MM.1S (cell line): ENCODE results near the gene EDC3.
A peak's percentile ranks its signal among the peaks of the same experiment; 100 is the strongest.
"Not testable (repeated sequence)": the region's sequence is repeated elsewhere in the genome, so short reads cannot be mapped to it uniquely, and the experiment has no call there.

Experiments
- DNase-seq: peaks from one replicate; pipeline ENCODE4 v3.0.0-alpha.2; 2015
- H2AFZ ChIP-seq: fragments of 300-600 bp; sonication (generic); 2 replicates; pipeline ENCODE4 v1.6.0; 2016; ENCODE audit warnings: antibody characterized with exemption, low read length
- H3F3A ChIP-seq: fragments of 300-600 bp; sonication (generic); 2 replicates; pipeline ENCODE4 v1.6.1; 2016; ENCODE audit warnings: mild to moderate bottlenecking, antibody characterized with exemption, low read length, moderate library complexity, mixed read lengths; ENCODE audit not compliant: insufficient read depth
- H3K27ac ChIP-seq: fragments of 300-600 bp; sonication (generic); 2 replicates; pipeline ENCODE4 v1.5.1; 2016; ENCODE audit warnings: mild to moderate bottlenecking, low read length
- H3K27me3 ChIP-seq: fragments of 300-600 bp; sonication (generic); replicated peaks from 2 replicates; pipeline ENCODE4 v1.6.0; 2016; ENCODE audit warnings: low read length; ENCODE audit not compliant: insufficient read depth
- H3K36me3 ChIP-seq: fragments of 300-600 bp; sonication (generic); replicated peaks from 2 replicates; pipeline ENCODE4 v1.6.1; 2016; ENCODE audit warnings: mild to moderate bottlenecking, low read length, mixed read lengths; ENCODE audit not compliant: insufficient read depth
- H3K4me1 ChIP-seq: fragments of 300-600 bp; sonication (generic); 2 replicates; pipeline ENCODE4 v1.6.1; 2016; ENCODE audit warnings: low read length, mixed read lengths
- H3K4me2 ChIP-seq: fragments of 300-600 bp; sonication (generic); 2 replicates; pipeline ENCODE4 v1.6.0; 2016; ENCODE audit warnings: low read depth, low read length
- H3K4me3 ChIP-seq: fragments of 300-600 bp; sonication (generic); 2 replicates; pipeline ENCODE4 v1.5.1; 2016; ENCODE audit warnings: low read length, mixed read lengths
- H3K79me2 ChIP-seq: fragments of 300-600 bp; sonication (generic); 2 replicates; pipeline ENCODE4 v1.6.1; 2016; ENCODE audit warnings: mixed run types, low read length, mixed read lengths
- H3K9ac ChIP-seq: fragments of 300-600 bp; sonication (generic); 2 replicates; pipeline ENCODE4 v1.6.1; 2016; ENCODE audit warnings: low read length, mixed read lengths
- H3K9me2 ChIP-seq: fragments of 300-600 bp; sonication (generic); replicated peaks from 2 replicates; pipeline ENCODE4 v1.6.1; 2016; ENCODE audit warnings: mild to moderate bottlenecking, low read length, mixed read lengths; ENCODE audit not compliant: insufficient read depth
- H3K9me3 ChIP-seq: fragments of 300-600 bp; sonication (generic); replicated peaks from 2 replicates; pipeline ENCODE4 v1.6.1; 2016; ENCODE audit warnings: mild to moderate bottlenecking, low read length, mixed read lengths; ENCODE audit not compliant: insufficient read depth
- H4K20me1 ChIP-seq: fragments of 300-600 bp; sonication (generic); 2 replicates; pipeline ENCODE4 v1.6.1; 2016; ENCODE audit warnings: mild to moderate bottlenecking, low read length, moderate library complexity, mixed read lengths; ENCODE audit not compliant: insufficient read depth
- CTCF ChIP-seq: fragments of 300-600 bp; sonication (generic); IDR thresholded peaks from 2 replicates; pipeline ENCODE4 v1.5.1; 2016; ENCODE audit warnings: antibody characterized with exemption, low read length, mixed read lengths
- EZH2 ChIP-seq: fragments of 300-600 bp; sonication (generic); optimal IDR thresholded peaks from 2 replicates; pipeline ENCODE3; 2017; ENCODE audit warnings: low read depth, mild to moderate bottlenecking, antibody characterized with exemption, low read length, mixed read lengths
- EZH2phosphoT487 ChIP-seq: fragments of 300-600 bp; sonication (generic); IDR thresholded peaks from 2 replicates; pipeline ENCODE4 v1.6.1; 2018; ENCODE audit warnings: antibody characterized with exemption, low read length

Gene EDC3

GRCh38 chr15:74599156-74599555, 96.7 kb downstream of the EDC3 start:
- H3K27me3 ChIP-seq: no peaks in the 10 kb centered on the region
- DNase-seq: no peak
- H3K9ac ChIP-seq: no peak overlapping the region; the same call in 1 of the 2 replicates
- H3K4me3 ChIP-seq: peak overlapping the region; percentile 72; the same call in 1 of the 2 replicates
- no peaks in the 10 kb centered on the region for H4K20me1 ChIP-seq
- no peaks in the 10 kb centered on the region for H3K9me3 ChIP-seq
- TF ChIP-seq CTCF: no peak
- H2AFZ ChIP-seq: no peak overlapping the region
- peaks cover 4% of the 10 kb centered on the region for H3K4me1 ChIP-seq
- H3K27ac ChIP-seq: no peak overlapping the region
- peaks cover 16% of the 10 kb centered on the region for H3K79me2 ChIP-seq
- no peaks in the 10 kb centered on the region for H3K9me2 ChIP-seq
- peaks cover 10% of the 10 kb centered on the region for H3F3A ChIP-seq
- H3K36me3 ChIP-seq: no peaks in the 10 kb centered on the region
- peak overlapping the region; percentile 71 for H3K4me2 ChIP-seq

DNA sequence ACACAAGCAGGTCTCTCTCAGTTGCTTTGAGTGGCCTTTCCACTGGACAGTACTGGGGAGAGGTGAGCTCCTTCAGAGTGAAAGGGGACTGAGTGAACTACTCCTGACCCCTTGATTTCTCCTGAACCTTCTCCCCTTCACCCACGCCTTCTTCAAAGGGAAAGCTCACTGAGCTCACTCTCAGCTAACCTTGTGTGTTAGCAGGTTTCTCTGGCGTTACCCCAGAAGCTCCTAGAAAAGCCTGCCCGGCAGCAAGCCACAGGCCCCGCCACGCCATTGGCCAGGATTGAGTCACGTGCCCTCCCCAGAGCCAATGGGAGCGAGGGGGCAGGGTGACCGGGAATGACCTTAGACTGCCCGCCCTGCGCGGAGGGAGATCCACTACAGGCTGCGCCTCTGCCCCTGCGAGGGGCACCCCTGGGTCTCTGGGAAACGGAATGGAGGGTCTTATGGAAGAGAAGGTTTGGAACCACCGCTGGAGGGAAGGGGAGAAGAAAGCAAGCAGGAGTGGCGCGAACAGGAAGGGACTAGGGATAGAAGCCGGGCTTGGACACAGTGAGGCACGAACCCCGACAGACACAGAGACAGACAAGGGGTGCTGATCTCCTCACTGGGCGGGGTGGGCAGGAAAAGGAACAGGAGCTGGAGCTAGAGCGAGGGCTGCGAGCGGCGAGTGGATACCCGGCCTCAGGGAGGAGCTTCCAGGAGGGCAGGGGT, 97.5 kb downstream of the EDC3 start:
- peak overlapping the region; percentile 58; the same call in 1 of the 2 replicates for H3K27ac ChIP-seq
- no peaks in the 10 kb centered on the region for H3K36me3 ChIP-seq
- peak overlapping the region; percentile 26; the same call in 1 of the 2 replicates for H2AFZ ChIP-seq
- H3K9ac ChIP-seq: peak overlapping the region; percentile 60; the same call in 1 of the 2 replicates
- TF ChIP-seq CTCF (no peak), EZH2 (no peak), EZH2phosphoT487 (no peak)
- no peaks in the 10 kb centered on the region for H4K20me1 ChIP-seq
- peak; percentile 93 for DNase-seq
- no peaks in the 10 kb centered on the region for H3K9me2 ChIP-seq
- no peaks in the 10 kb centered on the region for H3K9me3 ChIP-seq
- H3K4me3 ChIP-seq: peak overlapping the region; percentile 72
- H3K4me2 ChIP-seq: peak overlapping the region; percentile 71
- H3K27me3 ChIP-seq: no peaks in the 10 kb centered on the region
- H3K4me1 ChIP-seq: peaks cover 4% of the 10 kb centered on the region
- peaks cover 10% of the 10 kb centered on the region for H3F3A ChIP-seq
- H3K79me2 ChIP-seq: peaks cover 16% of the 10 kb centered on the region

DNA sequence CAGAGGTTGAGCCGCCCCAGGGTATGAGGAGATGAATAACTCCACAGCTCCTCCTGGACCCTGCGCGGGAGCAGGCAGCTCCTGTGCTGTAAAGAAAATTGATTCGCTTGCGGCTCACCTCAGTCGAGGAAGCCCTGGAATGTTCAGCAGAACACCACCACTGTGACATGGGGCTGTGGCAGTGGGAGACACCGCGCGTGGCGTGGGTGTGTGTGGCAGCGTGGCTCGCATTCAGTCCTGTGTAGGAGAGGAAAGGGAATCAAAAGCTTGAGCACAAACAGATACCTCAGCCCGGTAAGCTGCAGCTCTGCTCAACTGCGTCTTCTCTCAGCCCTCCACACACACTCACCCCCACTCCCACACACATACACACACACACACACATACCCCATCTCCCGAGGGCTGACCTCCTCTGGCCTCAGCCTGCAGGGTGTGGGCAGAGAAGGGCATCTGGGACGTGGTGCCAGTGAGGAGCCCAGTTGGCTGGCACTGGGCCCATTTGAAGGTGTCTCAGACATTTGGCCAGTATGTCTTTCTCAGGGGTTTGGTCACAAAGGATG, 98.6 kb downstream of the EDC3 start:
- H3K9me2 ChIP-seq, H3K27ac ChIP-seq, H3K36me3 ChIP-seq, H3K4me1 ChIP-seq, H4K20me1 ChIP-seq, H3K4me2 ChIP-seq, H3K4me3 ChIP-seq, DNase-seq, H3K9ac ChIP-seq, H3K9me3 ChIP-seq, H2AFZ ChIP-seq, H3K27me3 ChIP-seq: not testable (repeated sequence)
- peaks cover 22% of the 10 kb centered on the region for H3K79me2 ChIP-seq
- peaks cover 10% of the 10 kb centered on the region for H3F3A ChIP-seq

GRCh38 chr15:74596736-74597135, 99.1 kb downstream of the EDC3 start:
- H2AFZ ChIP-seq, H3K9me3 ChIP-seq, H4K20me1 ChIP-seq, H3K27me3 ChIP-seq, H3K4me2 ChIP-seq, H3K9me2 ChIP-seq, H3K4me3 ChIP-seq, H3K9ac ChIP-seq, H3K36me3 ChIP-seq, H3K27ac ChIP-seq, DNase-seq, H3K4me1 ChIP-seq: not testable (repeated sequence)
- peaks cover 10% of the 10 kb centered on the region for H3F3A ChIP-seq
- peaks cover 27% of the 10 kb centered on the region for H3K79me2 ChIP-seq
